ENCODE results near the gene HSPA4L. TPM values are rescaled to one million over a fixed set of nuclear protein-coding genes. Genes with fewer than 3 reads are reported as not detected.
A peak's percentile ranks its signal among the peaks of the same experiment; 100 is the strongest.

Gene HSPA4L
- total RNA-seq, 1 donor from 2014 or later: 3.0 TPM

DNA sequence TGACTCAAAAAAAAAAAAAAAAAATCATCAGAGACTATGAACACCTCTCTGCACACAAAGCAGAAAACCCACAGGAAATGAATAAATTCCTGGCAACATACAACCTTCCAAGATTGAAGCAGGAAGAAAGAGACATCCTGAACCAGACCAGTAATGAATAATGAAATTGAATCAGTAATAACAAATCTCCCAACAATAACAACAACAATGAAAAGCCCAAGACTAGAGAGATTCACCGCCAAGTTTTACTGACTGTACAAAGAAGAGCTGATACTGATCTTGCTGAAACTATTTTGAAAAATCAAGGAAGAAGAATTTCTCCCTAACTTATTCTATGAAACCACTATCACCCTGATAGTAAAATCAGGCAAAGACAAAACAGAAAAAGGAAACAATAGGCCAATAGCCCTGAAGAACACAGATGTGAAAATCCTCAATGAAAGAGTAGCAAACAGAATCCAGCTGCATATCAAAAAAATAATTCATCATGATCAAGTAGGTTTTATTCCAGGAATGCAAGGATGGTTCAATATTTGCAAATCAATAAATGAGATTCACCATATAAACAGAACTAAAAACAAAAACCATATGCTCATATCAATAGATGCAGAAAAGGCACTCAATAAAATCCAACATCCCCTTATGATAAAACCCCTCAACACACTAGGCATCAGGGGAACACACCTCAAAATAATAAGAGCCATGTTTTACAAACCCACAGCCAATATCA is 67.5 kb downstream of the HSPA4L start:
- no peak for ATAC-seq
- no peaks in the 10 kb centered on the region for H3K27me3 ChIP-seq (ENCODE audit: low read depth)
- intact Hi-C loops (cut with DNase I): no loop called here
- no peak overlapping the region for H3K4me3 ChIP-seq
- TF ChIP-seq, protein P1, sequence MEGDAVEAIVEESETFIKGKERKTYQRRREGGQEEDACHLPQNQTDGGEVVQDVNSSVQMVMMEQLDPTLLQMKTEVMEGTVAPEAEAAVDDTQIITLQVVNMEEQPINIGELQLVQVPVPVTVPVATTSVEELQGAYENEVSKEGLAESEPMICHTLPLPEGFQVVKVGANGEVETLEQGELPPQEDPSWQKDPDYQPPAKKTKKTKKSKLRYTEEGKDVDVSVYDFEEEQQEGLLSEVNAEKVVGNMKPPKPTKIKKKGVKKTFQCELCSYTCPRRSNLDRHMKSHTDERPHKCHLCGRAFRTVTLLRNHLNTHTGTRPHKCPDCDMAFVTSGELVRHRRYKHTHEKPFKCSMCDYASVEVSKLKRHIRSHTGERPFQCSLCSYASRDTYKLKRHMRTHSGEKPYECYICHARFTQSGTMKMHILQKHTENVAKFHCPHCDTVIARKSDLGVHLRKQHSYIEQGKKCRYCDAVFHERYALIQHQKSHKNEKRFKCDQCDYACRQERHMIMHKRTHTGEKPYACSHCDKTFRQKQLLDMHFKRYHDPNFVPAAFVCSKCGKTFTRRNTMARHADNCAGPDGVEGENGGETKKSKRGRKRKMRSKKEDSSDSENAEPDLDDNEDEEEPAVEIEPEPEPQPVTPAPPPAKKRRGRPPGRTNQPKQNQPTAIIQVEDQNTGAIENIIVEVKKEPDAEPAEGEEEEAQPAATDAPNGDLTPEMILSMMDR (IDR thresholded peaks at IDR 0.05): no peak
- no peaks in the 10 kb centered on the region for H3K36me3 ChIP-seq
- no peak for DNase-seq
- no peaks in the 10 kb centered on the region for H3K4me1 ChIP-seq
- H3K27ac ChIP-seq: no peak overlapping the region
- H3K9me3 ChIP-seq: peaks cover 43% of the 10 kb centered on the region

DNA sequence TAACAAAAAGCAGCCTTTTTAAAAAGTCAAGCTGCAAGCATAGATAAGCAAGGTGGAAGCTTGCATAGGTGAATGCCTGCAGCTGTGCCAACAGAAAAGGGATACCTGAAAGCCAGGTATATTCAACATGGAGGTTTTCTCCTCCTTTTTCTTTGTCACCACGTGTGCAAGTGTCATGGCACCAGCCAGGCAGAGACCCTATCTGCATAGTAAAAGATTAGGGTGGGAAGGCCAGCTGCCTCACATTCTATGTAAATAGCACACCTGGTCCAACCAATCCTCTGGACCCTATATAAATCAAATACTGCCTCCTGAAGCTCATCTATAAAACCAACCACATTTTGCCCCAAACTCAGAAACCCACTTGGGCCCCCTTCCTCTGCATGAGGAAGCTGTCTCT is 70.5 kb downstream of the HSPA4L start:
- TF ChIP-seq, protein P1 (IDR thresholded peaks at IDR 0.05): no peak
- Histone ChIP-seq H3K4me1 (peaks cover 6% of the 10 kb centered on the region), H3K9me3 (peaks cover 34% of the 10 kb centered on the region), H3K27me3 (ENCODE audit: low read depth) (no peaks in the 10 kb centered on the region), H3K27ac (no peak overlapping the region), H3K4me3 (no peak overlapping the region), H3K36me3 (no peaks in the 10 kb centered on the region)
- intact Hi-C loops (cut with DNase I): no loop called here
- ATAC-seq (no peak), DNase-seq (no peak)

DNA sequence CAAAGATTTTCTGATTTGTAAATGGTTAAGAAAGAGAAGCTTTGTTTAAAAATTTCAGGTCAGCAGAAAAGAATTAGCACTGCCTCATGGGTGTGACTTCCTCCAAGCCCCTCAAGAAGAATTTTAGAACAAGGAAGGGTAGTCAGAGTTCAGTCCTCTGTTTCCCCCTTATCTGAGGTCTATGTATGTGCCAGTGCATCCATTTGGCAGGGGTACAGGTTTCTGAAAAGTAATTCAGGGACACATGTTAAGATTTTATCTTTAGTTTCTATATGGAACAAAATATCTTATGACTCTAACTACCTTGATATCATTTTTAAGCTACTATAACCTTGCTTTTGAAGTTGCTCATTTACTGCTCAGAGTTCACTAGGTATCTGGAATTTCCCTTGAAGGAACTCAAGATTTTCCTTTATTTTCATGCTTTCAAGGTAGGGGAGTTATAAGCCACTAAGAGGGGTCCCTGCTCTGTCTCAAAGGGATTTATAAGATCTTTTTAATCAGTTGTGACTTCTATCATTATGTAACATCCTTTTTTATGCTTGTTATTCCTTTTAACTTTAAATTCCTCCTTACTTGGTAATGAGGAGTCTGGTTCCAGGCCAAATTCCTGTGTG is 74.2 kb downstream of the HSPA4L start:
- Histone ChIP-seq H3K36me3 (no peaks in the 10 kb centered on the region), H3K27me3 (ENCODE audit: low read depth) (no peaks in the 10 kb centered on the region), H3K4me3 (no peak overlapping the region), H3K9me3 (peaks cover 6% of the 10 kb centered on the region), H3K27ac (no peak overlapping the region), H3K4me1 (peaks cover 6% of the 10 kb centered on the region)
- DNase-seq (no peak), ATAC-seq (no peak)
- TF ChIP-seq, protein P1 (IDR thresholded peaks at IDR 0.05): no peak
- intact Hi-C loops (cut with DNase I): no loop called here

DNA sequence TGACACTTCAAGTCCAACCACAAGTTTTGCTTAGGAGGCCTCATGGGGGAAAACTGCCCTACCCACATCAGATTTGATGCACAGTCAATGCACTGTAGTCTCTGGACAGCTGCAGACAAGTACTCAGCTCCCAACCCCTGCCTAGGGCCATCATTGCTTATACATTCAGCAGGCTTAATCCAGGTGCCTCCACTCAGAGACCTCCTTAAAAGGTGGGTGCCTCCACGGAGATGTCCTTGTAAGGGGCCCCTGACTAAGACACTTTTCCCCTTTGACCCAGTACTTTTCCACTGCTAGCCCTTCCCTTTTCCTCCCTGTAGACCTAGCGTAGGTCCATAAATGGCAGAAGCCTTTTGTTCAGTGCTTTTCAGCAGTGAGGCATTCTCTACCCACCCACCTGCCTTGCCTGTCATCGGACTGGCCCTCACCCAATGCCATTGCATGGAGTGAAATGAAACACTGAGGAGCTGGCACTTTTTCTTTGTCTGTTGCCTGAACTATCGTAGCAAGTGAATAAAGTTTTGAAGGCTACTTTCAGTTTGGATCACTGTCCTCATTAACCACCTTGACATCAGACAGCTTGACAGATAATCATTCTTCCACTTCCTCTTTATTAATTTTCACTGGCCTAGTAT is 74.8 kb downstream of the HSPA4L start:
- Histone ChIP-seq H3K4me1 (peaks cover 6% of the 10 kb centered on the region), H3K27ac (no peak overlapping the region), H3K27me3 (ENCODE audit: low read depth) (no peaks in the 10 kb centered on the region), H3K9me3 (peaks cover 6% of the 10 kb centered on the region), H3K4me3 (no peak overlapping the region), H3K36me3 (no peaks in the 10 kb centered on the region)
- intact Hi-C loops (cut with DNase I): no loop called here
- ATAC-seq: peak in 1 of 2 donors; percentile 42
- no peak for DNase-seq
- TF ChIP-seq, protein P1 (IDR thresholded peaks at IDR 0.05): no peak

DNA sequence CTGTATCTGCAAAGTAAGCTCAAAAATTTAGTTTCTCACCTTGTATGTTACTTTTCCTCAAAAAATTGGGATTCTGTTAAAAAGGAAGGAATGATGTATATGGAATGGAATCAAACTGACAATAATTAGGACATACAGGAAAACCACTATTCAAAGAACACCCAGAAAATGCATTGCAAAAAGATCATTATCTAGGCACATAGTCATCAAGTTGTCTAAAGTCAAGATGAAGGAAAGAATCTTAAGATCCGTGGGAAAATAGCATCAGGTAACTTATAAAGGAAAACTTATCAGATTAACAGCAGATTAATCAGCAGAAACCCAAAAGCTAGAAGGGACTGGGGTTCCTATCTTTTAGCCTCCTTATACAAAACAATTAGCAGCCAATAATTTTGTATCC is 75.5 kb downstream of the HSPA4L start:
- Histone ChIP-seq H3K4me1 (peaks cover 6% of the 10 kb centered on the region), H3K36me3 (no peaks in the 10 kb centered on the region), H3K9me3 (peaks cover 6% of the 10 kb centered on the region), H3K4me3 (no peak overlapping the region), H3K27me3 (ENCODE audit: low read depth) (no peaks in the 10 kb centered on the region), H3K27ac (no peak overlapping the region)
- intact Hi-C loops (cut with DNase I): no loop called here
- TF ChIP-seq, protein P1 (IDR thresholded peaks at IDR 0.05): no peak
- no peak for DNase-seq
- ATAC-seq: no peak
